ENCODE results near the gene DGKQ. TPM values are rescaled to one million over a fixed set of nuclear protein-coding genes. Genes with fewer than 3 reads are reported as not detected.

The DGKQ gene
- total and polyA plus RNA-seq, 9 of the 15 experiments (the other 6 are each of a cell fraction or from before 2014, with no cell fraction given) = 0.17 to 22.0 (median 5.6) TPM

DNA sequence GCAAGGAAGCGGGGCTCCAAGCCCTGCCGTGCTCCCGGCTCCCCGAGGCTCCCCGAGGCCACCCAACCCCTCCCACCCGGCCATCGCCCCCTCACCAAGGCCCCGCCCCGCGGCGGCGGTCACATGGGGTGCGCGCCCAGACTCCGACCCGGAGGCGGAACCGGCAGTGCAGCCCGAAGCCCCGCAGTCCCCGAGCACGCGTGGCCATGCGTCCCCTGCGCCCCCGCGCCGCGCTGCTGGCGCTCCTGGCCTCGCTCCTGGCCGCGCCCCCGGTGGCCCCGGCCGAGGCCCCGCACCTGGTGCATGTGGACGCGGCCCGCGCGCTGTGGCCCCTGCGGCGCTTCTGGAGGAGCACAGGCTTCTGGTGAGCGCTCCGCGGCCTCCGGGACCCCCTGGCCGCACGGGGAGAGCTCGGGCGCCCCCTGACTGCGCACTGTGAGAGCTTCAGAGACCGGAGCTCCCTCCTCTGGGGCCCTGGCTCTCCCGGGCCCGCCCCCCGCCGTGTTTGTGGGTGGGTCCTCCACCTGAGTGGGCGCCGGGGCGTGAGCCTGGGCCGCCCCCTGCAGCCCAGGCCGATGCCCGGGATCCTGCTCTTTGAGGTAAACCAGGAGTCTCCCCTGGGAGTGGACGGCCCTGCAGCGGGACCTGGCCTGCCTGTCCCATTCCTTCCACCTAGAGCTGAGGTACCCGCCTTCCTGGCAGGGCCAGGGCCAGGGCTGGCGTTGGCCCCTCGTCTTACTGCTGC is 13.7 kb upstream of the DGKQ start, which contains the start of gene IDUA (continued):
- no peak for TF ChIP-seq SMAD3 (CRISPR knock-in tag; conservative IDR thresholded peaks at IDR 0.05)
- peak; percentile 97 for TF ChIP-seq ZBTB7A (IDR thresholded peaks at IDR 0.05; ENCODE audit: borderline replicate concordance, control insufficient read depth, low read depth, low read length)
- TF ChIP-seq NEUROD1 (IDR thresholded peaks at IDR 0.05; ENCODE audit: borderline replicate concordance, low read depth, low read length, partially characterized antibody) = no peak
- no peak for TF ChIP-seq RUNX1 (IDR thresholded peaks at IDR 0.05; ENCODE audit: low read depth)
- TF ChIP-seq, protein P1, sequence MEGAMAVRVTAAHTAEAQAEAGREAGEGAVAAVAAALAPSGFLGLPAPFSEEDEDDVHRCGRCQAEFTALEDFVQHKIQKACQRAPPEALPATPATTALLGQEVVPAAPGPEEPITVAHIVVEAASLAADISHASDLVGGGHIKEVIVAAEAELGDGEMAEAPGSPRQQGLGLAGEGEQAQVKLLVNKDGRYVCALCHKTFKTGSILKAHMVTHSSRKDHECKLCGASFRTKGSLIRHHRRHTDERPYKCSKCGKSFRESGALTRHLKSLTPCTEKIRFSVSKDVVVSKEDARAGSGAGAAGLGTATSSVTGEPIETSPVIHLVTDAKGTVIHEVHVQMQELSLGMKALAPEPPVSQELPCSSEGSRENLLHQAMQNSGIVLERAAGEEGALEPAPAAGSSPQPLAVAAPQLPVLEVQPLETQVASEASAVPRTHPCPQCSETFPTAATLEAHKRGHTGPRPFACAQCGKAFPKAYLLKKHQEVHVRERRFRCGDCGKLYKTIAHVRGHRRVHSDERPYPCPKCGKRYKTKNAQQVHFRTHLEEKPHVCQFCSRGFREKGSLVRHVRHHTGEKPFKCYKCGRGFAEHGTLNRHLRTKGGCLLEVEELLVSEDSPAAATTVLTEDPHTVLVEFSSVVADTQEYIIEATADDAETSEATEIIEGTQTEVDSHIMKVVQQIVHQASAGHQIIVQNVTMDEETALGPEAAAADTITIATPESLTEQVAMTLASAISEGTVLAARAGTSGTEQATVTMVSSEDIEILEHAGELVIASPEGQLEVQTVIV (CRISPR knock-in tag; IDR thresholded peaks at IDR 0.05; ENCODE audit: borderline replicate concordance) = no peak
- no peak for TF ChIP-seq ZFP36 (IDR thresholded peaks at IDR 0.05; ENCODE audit: low read depth, low read length, partially characterized antibody)
- peak; percentile 19; the same call in 1 of the 2 replicates for TF ChIP-seq ZKSCAN1 (IDR thresholded peaks at IDR 0.05; ENCODE audit: low read depth, low read length)
- no peak for TF ChIP-seq ZNF75A (CRISPR knock-in tag; IDR thresholded peaks at IDR 0.05)
- peak; percentile 71; the same call in 1 of the 2 replicates for TF ChIP-seq KDM2B (CRISPR knock-in tag; IDR thresholded peaks at IDR 0.05)
- no peak for TF ChIP-seq SRSF7 (optimal IDR thresholded peaks at IDR 0.05; ENCODE audit: low read depth, low read length)
- TF ChIP-seq ZC3H11A (IDR thresholded peaks at IDR 0.05; ENCODE audit: low read depth, low read length) = no peak
- no peak for TF ChIP-seq TEAD4 (IDR thresholded peaks at IDR 0.05; ENCODE audit: low read length)
- TF ChIP-seq TEAD4 (CRISPR knock-in tag; IDR thresholded peaks at IDR 0.05; ENCODE audit: borderline replicate concordance) = no peak
- TF ChIP-seq, protein P2, sequence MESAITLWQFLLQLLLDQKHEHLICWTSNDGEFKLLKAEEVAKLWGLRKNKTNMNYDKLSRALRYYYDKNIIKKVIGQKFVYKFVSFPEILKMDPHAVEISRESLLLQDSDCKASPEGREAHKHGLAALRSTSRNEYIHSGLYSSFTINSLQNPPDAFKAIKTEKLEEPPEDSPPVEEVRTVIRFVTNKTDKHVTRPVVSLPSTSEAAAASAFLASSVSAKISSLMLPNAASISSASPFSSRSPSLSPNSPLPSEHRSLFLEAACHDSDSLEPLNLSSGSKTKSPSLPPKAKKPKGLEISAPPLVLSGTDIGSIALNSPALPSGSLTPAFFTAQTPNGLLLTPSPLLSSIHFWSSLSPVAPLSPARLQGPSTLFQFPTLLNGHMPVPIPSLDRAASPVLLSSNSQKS (CRISPR knock-in tag; IDR thresholded peaks at IDR 0.05) = no peak
- no peak for TF ChIP-seq NCOA2 (IDR thresholded peaks at IDR 0.05; ENCODE audit: partially characterized antibody in 2 of 2)
- no peak for TF ChIP-seq ARID2 (IDR thresholded peaks at IDR 0.05)
- TF ChIP-seq, protein P3, sequence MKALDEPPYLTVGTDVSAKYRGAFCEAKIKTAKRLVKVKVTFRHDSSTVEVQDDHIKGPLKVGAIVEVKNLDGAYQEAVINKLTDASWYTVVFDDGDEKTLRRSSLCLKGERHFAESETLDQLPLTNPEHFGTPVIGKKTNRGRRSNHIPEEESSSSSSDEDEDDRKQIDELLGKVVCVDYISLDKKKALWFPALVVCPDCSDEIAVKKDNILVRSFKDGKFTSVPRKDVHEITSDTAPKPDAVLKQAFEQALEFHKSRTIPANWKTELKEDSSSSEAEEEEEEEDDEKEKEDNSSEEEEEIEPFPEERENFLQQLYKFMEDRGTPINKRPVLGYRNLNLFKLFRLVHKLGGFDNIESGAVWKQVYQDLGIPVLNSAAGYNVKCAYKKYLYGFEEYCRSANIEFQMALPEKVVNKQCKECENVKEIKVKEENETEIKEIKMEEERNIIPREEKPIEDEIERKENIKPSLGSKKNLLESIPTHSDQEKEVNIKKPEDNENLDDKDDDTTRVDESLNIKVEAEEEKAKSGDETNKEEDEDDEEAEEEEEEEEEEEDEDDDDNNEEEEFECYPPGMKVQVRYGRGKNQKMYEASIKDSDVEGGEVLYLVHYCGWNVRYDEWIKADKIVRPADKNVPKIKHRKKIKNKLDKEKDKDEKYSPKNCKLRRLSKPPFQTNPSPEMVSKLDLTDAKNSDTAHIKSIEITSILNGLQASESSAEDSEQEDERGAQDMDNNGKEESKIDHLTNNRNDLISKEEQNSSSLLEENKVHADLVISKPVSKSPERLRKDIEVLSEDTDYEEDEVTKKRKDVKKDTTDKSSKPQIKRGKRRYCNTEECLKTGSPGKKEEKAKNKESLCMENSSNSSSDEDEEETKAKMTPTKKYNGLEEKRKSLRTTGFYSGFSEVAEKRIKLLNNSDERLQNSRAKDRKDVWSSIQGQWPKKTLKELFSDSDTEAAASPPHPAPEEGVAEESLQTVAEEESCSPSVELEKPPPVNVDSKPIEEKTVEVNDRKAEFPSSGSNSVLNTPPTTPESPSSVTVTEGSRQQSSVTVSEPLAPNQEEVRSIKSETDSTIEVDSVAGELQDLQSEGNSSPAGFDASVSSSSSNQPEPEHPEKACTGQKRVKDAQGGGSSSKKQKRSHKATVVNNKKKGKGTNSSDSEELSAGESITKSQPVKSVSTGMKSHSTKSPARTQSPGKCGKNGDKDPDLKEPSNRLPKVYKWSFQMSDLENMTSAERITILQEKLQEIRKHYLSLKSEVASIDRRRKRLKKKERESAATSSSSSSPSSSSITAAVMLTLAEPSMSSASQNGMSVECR (CRISPR knock-in tag; IDR thresholded peaks at IDR 0.05) = peak; percentile 57; the same call in 1 of the 2 replicates
- no peak for TF ChIP-seq KLF16 (IDR thresholded peaks at IDR 0.05)
- TF ChIP-seq MED1 (CRISPR knock-in tag; IDR thresholded peaks at IDR 0.05; ENCODE audit: borderline replicate concordance) = no peak
- no peak for TF ChIP-seq TAF15 (IDR thresholded peaks at IDR 0.05; ENCODE audit: low read depth, low read length)
